ENCODE data around the gene C1orf21.

Gene C1orf21

GRCh38 chr1:184648856-184649201 is 262.0 kb downstream of the C1orf21 start:
- DNase-seq (ENCODE audit: low read depth in 2 of 2, low spot score in 1 of 2), result no peak

GRCh38 chr1:184649451-184649888 is 262.6 kb downstream of the C1orf21 start:
- no peak for DNase-seq (ENCODE audit: low read depth in 2 of 2, low spot score in 1 of 2)

GRCh38 chr1:184650177-184650866 is 263.5 kb downstream of the C1orf21 start:
- no peak for DNase-seq (ENCODE audit: low read depth in 2 of 2, low spot score in 1 of 2)

- DNase-seq (ENCODE audit: low read depth in 2 of 2, low spot score in 1 of 2), result no peak
Measured at GRCh38 chr1:184655185-184655584, 268.4 kb downstream of the C1orf21 start.

- DNase-seq (ENCODE audit: low read depth in 2 of 2, low spot score in 1 of 2), result no peak
Measured at GRCh38 chr1:184656221-184656620, 269.4 kb downstream of the C1orf21 start.

- no peak for DNase-seq (ENCODE audit: low read depth in 2 of 2, low spot score in 1 of 2)
Measured at GRCh38 chr1:184658055-184658454, 271.2 kb downstream of the C1orf21 start.

- DNase-seq (ENCODE audit: low read depth in 2 of 2, low spot score in 1 of 2), result no peak
Measured at GRCh38 chr1:184660462-184661191, 273.8 kb downstream of the C1orf21 start.

- DNase-seq (ENCODE audit: low read depth in 2 of 2, low spot score in 1 of 2), result no peak
Measured at GRCh38 chr1:184661801-184662200, 275.0 kb downstream of the C1orf21 start.

- no peak for DNase-seq (ENCODE audit: low read depth in 2 of 2, low spot score in 1 of 2)
Measured at GRCh38 chr1:184664042-184664660, 277.3 kb downstream of the C1orf21 start.

GRCh38 chr1:184664661-184665060 is 277.8 kb downstream of the C1orf21 start:
- DNase-seq (ENCODE audit: low read depth in 2 of 2, low spot score in 1 of 2), result no peak

- DNase-seq (ENCODE audit: low read depth in 2 of 2, low spot score in 1 of 2), result no peak
Measured at GRCh38 chr1:184665360-184665759, 278.5 kb downstream of the C1orf21 start.

GRCh38 chr1:184669391-184669790 is 282.6 kb downstream of the C1orf21 start:
- DNase-seq (ENCODE audit: low read depth in 2 of 2, low spot score in 1 of 2), result no peak

GRCh38 chr1:184672013-184672726 is 285.3 kb downstream of the C1orf21 start:
- DNase-seq (ENCODE audit: low read depth in 2 of 2, low spot score in 1 of 2), result no peak

GRCh38 chr1:184673305-184673704 is 286.5 kb downstream of the C1orf21 start:
- DNase-seq (ENCODE audit: low read depth in 2 of 2, low spot score in 1 of 2), result no peak

GRCh38 chr1:184677344-184677743 is 290.5 kb downstream of the C1orf21 start:
- DNase-seq (ENCODE audit: low read depth in 2 of 2, low spot score in 1 of 2), result no peak

Measured in stimulated activated CD8-positive, alpha-beta memory T cell treated with anti-CD3 and anti-CD28 coated beads, Interleukin-4, amount 100 ng/mL, for 4 hours (primary cell).